Gastroesophageal sphincter (tissue), 4 donors: ENCODE results near the gene CPNE4. TPM values are rescaled to one million over a fixed set of nuclear protein-coding genes. Genes with fewer than 3 reads are reported as not detected.

ENCODE experiments used
- ATAC-seq: fragments of 150-250 bp; one replicate; pipeline ENCODE4 v1.9.1; 2016; ENCODE audit warnings: mild to moderate bottlenecking, moderate library complexity
- H3K27ac ChIP-seq, 4 donors: fragments of 200-600 bp; sonication (generic) in 3 of 4; 1 replicate in 3 of 4; 2 replicates in 1 of 4; pipeline ENCODE4 v1.5.1; 2016 to 2019
- H3K27me3 ChIP-seq: fragments of 200-600 bp; sonication (generic); one replicate; pipeline ENCODE4 v1.5.1; 2019
- H3K36me3 ChIP-seq, 2 donors: fragments of 200-600 bp; sonication (generic); one replicate each; pipeline ENCODE4 v1.5.1; 2019; ENCODE audit warnings: control low read depth in 1 of 2
- H3K4me1 ChIP-seq, 3 donors: fragments of 200-600 bp; sonication (generic); 1 replicate in 2 of 3; 2 replicates in 1 of 3; pipeline ENCODE4 v1.5.1; 2016 to 2019; ENCODE audit warnings: control low read depth in 2 of 3
- H3K4me3 ChIP-seq, 2 donors: fragments of 200-600 bp; sonication (generic); one replicate each; pipeline ENCODE4 v1.5.1; 2019; ENCODE audit warnings: mild to moderate bottlenecking in 1 of 2, moderate library complexity in 1 of 2
- H3K9me3 ChIP-seq, 3 donors: fragments of 200-600 bp; sonication (generic); one replicate each; pipeline ENCODE4 v1.5.1; 2017 to 2019; ENCODE audit warnings: control low read depth in 2 of 3
- EP300 ChIP-seq: sonication (generic); formaldehyde crosslinking; IDR thresholded peaks from one replicate; pipeline ENCODE4 v1.6.1; 2017; ENCODE audit warnings: antibody characterized with exemption, mild to moderate bottlenecking
- POLR2A ChIP-seq, 2 donors: fragments of 450-650 bp; IDR thresholded peaks; one replicate each; pipeline ENCODE4 v1.6.1; 2017; ENCODE audit warnings: antibody characterized with exemption in 2 of 2, mild to moderate bottlenecking in 2 of 2, moderate library complexity in 1 of 2
- POLR2AphosphoS5 ChIP-seq: sonication (generic); formaldehyde crosslinking; IDR thresholded peaks from one replicate; pipeline ENCODE4 v1.6.1; 2017; ENCODE audit warnings: antibody characterized with exemption
- WGBS, 2 donors: methylation state at CpG; one replicate each; pipeline ENCODE4 v1.1.5; 2018; ENCODE audit warnings: low coverage in 1 of 2; 5-methylcytosine and 5-hydroxymethylcytosine counted together
- total RNA-seq, 4 donors: library from RNA; depleted of rRNA; stranded (reverse); fragments of >200 nt; gene quantifications; one replicate each; pipeline ENCODE4 v1.1.0, GENCODE V29; 2016
- TF ChIP-seq, protein P1 (sequence below), 4 experiments: fragments of 200-600 bp in 2 of 4; fragments of 450-650 bp in 2 of 4; sonication (generic) in 1 of 4; IDR thresholded peaks; one replicate each; pipeline ENCODE4 v1.5.1; 2017 to 2019; ENCODE audit warnings: antibody characterized with exemption in 4 of 4, mild to moderate bottlenecking in 2 of 4, moderate library complexity in 2 of 4

The CPNE4 gene
- total RNA-seq, 4 donors from 2014 or later, result not detected

DNA sequence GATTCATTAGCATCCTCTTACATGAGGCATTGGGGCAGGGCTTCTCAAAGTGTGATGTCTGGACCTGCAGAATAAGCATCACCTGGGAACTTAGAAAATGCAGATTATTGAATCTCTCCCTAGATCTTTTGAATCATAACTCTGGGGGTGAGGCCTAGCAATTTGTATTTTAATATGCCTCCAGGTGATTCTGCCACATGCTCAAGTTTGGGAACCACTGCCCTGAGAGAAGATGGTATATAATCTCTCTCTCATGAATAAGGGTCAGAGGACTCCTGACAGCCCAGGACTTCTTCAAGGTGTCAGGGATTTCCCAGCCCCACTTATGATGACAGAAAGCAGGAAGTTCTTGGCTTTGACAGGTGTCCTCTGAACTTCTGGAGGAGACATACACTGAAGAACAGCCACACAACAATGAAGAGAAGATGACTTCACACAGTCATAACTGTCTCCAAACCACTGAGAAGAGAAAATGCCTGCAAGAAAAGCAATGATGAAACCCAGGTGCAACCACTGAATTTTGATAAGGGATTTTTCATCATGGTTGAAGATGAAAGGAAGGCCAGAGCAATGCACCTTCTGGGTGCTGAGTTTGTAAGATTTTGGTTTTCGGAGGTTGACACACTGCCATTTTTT is 320.1 kb downstream of the CPNE4 start:
- Histone ChIP-seq H3K4me1 (no peaks in the 10 kb centered on the region), H3K27ac (no peak overlapping the region), H3K27me3 (no peaks in the 10 kb centered on the region), H3K9me3 (no peaks in the 10 kb centered on the region), H3K36me3 (no peaks in the 10 kb centered on the region), H3K4me3 (no peak overlapping the region)
- WGBS, 2 donors, result 69 to 83% methylated on average over 1 of the region's 1 CpG
- TF ChIP-seq POLR2AphosphoS5 (no peak), POLR2A (IDR thresholded peaks at IDR 0.05) (no peak), EP300 (no peak)
- TF ChIP-seq, protein P1, sequence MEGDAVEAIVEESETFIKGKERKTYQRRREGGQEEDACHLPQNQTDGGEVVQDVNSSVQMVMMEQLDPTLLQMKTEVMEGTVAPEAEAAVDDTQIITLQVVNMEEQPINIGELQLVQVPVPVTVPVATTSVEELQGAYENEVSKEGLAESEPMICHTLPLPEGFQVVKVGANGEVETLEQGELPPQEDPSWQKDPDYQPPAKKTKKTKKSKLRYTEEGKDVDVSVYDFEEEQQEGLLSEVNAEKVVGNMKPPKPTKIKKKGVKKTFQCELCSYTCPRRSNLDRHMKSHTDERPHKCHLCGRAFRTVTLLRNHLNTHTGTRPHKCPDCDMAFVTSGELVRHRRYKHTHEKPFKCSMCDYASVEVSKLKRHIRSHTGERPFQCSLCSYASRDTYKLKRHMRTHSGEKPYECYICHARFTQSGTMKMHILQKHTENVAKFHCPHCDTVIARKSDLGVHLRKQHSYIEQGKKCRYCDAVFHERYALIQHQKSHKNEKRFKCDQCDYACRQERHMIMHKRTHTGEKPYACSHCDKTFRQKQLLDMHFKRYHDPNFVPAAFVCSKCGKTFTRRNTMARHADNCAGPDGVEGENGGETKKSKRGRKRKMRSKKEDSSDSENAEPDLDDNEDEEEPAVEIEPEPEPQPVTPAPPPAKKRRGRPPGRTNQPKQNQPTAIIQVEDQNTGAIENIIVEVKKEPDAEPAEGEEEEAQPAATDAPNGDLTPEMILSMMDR (IDR thresholded peaks at IDR 0.05), result no peak
- ATAC-seq, result no peak

GRCh38 chr3:131713416-131714123 is 321.2 kb downstream of the CPNE4 start:
- TF ChIP-seq POLR2A (IDR thresholded peaks at IDR 0.05) (no peak), POLR2AphosphoS5 (no peak), EP300 (no peak)
- TF ChIP-seq, protein P1 (IDR thresholded peaks at IDR 0.05), result no peak
- no peak overlapping the region for H3K27ac ChIP-seq
- no peak for ATAC-seq
- no peaks in the 10 kb centered on the region for H3K27me3 ChIP-seq
- no peaks in the 10 kb centered on the region for H3K4me1 ChIP-seq
- no peak overlapping the region for H3K4me3 ChIP-seq
- H3K9me3 ChIP-seq, result no peaks in the 10 kb centered on the region
- WGBS, 2 donors, result 42 to 75% methylated on average over 1 to 3 of the region's 3 CpGs
- no peaks in the 10 kb centered on the region for H3K36me3 ChIP-seq

DNA sequence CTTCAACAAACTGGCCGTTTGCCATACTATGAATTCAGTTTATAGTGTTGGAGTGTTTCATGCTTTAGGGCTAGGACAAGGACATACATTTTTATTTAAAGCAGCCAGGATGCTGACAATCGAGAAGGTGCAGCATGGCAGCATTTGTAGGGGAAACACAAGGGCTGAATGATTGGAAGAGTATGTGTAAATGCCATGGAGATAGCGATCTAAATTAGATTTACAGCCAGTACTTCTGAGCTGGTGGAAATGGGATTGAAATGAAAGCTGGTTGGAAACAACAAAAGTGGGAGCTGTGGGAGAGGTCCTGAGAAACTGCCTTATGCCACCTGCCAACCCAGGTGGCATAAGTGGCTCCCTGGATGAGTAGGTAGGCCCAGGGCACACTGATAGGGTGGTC is 322.2 kb downstream of the CPNE4 start:
- WGBS, 2 donors, result 68% methylated on average over 2 to 3 of the region's 3 CpGs
- no peak for ATAC-seq
- H3K4me3 ChIP-seq, result no peak overlapping the region
- H3K36me3 ChIP-seq, result no peaks in the 10 kb centered on the region
- no peaks in the 10 kb centered on the region for H3K9me3 ChIP-seq
- no peak overlapping the region for H3K27ac ChIP-seq
- H3K4me1 ChIP-seq, result no peaks in the 10 kb centered on the region
- TF ChIP-seq POLR2AphosphoS5, result no peak
- no peak for TF ChIP-seq POLR2A (IDR thresholded peaks at IDR 0.05)
- TF ChIP-seq EP300, result no peak
- TF ChIP-seq, protein P1 (IDR thresholded peaks at IDR 0.05), result no peak
- H3K27me3 ChIP-seq, result peaks cover under 1% of the 10 kb centered on the region

- no peaks in the 10 kb centered on the region for H3K9me3 ChIP-seq
- no peak for ATAC-seq
- H3K27me3 ChIP-seq, result peaks cover 7% of the 10 kb centered on the region
- H3K4me1 ChIP-seq, result no peaks in the 10 kb centered on the region
- 51 to 56% methylated on average over 4 to 5 of the region's 7 CpGs for WGBS, 2 donors
- H3K36me3 ChIP-seq, result no peaks in the 10 kb centered on the region
- H3K27ac ChIP-seq, result no peak overlapping the region
- H3K4me3 ChIP-seq, result no peak overlapping the region
- TF ChIP-seq, protein P1 (IDR thresholded peaks at IDR 0.05), result no peak
- no peak for TF ChIP-seq EP300
- no peak for TF ChIP-seq POLR2A (IDR thresholded peaks at IDR 0.05)
- TF ChIP-seq POLR2AphosphoS5, result no peak
Observed at GRCh38 chr3:131711114-131711768, 323.6 kb downstream of the CPNE4 start.
